Right renal cortex interstitium (tissue), 3 donors: ENCODE measurements around the gene GTF3A. TPM values are rescaled to one million over a fixed set of nuclear protein-coding genes. Genes with fewer than 3 reads are reported as not detected.

Experiments
- DNase-seq, 3 donors: peaks; one replicate each; pipeline ENCODE4 v3.0.0-alpha.2; 2013; ENCODE audit warnings: low read depth in 3 of 3, low spot score in 2 of 3
- polyA plus RNA-seq, 3 donors: library from polyadenylated mRNA; unstranded; fragments of 120-200 nt; gene quantifications; one replicate each; pipeline ENCODE4 v1.2.1, GENCODE V29; 2013; ENCODE audit not compliant: insufficient read length in 3 of 3

The GTF3A gene
- polyA plus RNA-seq, 3 donors: 89.1 to 98.2 (median 92.8) TPM

DNA sequence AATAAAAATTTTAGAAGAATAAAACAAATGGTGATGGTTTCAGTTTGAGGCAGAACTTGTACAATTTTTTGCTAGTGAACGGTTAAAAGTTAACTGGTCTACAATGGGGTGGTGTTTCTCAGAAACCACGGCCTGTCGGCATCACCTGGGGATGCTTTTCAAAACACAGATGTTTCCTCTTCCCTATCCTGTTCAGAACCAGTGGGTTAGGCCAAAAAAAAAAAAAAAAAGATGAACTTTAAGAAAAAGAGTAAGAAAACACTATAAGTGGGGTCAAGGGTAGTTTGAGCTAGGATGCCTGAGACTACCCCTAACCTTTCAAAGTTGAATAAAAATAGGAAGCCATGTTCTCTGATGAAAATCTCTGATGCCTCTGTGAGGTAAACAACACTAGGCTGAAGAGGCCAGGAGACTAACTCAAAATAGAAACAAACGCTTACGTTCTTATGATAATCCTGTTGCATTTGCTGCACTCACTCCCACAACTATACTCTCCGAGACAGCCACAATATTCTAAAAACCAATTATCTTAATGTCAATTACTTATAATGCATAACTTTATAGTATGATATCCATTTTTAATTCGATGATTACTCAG lies 22.7 kb downstream of the GTF3A start:
- no peak for DNase-seq

DNA sequence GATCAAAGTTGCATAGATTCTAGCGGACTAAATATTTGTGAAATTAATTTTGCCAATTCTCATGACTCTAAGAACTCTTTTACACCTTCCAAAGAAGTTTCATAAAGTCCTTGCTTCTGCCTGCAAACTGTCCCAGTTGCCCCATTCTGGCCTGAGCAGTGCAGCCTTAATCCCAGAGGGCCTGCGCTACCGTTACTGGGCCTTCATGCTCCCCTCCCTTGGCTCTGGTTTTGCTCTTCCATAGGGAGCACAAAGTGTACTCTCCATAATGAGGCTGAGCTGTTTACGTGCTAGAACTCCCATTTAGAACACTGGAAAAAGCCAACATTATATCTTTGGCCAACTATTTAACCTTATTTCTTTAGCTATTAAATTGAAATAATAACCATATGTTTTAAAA lies 23.9 kb downstream of the GTF3A start:
- no peak for DNase-seq

GRCh38 chr13:27449081-27449603 lies 24.7 kb downstream of the GTF3A start:
- DNase-seq: no peak

- DNase-seq: peak; percentile 92 to 96 (median 95)
Observed at GRCh38 chr13:27449936-27450828, 25.8 kb downstream of the GTF3A start, which contains the start of gene MTIF3. MTIF3 (minus strand) TSS chr13:27450564; CDS start chr13:27440448, 10,116 bp downstream.

DNA sequence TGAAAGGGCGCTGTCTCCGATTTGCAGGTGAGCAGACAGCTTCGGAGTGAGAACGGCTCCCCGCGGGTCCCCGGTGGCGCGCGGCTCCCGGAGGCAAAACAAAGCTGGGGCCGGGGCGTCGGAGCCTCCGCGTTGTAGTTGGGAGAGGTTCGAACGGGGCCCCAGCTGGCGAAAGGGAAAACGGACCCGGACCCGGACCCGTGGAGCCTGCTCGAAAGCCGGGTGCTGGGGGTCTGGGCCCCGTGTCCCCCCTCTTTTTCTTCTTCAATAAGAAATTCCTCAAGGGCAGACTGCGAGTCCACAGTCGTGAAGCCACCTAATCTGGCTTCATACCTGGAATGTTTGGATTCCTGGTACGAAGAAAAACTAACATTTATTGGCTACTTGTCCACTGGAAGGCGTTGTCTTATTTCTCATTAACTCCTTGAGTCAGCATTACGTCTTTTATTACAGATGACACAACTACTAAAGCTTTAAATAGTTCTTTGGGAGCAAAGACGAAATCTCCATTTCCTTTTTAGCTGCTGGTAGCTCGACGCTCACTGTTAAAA lies 26.6 kb downstream of the GTF3A start:
- DNase-seq: peak in 2 of 3 donors; percentile 44 to 47

- DNase-seq: no peak
Observed at GRCh38 chr13:27455331-27455855, 31.0 kb downstream of the GTF3A start.

DNA sequence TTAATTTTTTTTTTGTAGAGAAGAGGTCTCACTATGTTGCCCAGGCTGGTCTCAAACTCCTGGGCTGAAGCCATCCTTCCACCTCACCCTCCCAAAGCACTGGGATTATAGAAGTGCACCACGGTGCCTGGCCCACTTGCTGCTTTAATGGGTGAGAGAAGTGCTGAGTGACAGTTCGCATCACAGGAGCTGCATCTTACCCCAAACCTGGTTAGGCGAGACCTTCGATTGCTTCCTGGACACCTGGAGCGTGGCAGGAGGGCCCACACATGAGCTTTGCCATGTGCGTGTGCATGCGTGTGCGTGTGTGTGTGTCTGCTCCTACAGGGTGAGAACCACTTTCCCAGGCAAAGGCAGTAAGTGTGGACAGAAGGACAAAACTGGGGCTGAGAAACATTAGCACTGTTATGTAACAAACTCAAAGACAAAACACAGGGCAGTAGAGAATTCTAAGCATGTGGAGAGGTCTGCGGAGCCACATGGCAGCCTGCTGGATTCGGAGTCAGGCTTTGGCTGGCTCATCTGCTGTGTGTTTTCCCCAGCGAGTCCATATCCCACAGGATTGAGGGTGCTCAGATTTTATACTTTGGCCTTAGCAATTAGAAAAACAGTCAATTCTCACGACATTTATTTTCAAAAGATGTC lies 37.6 kb downstream of the GTF3A start:
- no peak for DNase-seq

DNA sequence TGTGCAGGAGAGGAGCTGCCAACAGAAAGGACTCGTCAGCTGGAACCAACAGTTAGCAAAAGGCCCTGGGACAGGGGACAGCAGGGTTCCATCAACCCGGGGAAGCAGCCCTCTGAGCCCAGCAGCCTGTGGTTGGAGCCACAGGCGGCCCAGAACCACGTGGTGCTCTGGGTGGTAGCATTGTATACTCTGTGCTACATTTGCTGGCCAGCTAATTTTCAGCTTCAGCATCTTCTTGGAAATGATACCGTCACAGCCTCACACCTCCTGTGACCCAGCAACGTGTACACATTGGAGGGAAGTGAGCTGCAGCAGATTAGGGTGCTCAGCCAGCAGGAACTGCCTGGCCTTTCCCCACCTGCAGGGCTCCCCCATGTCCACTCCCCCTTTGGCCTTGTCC lies 39.1 kb downstream of the GTF3A start:
- no peak for DNase-seq

GRCh38 chr13:27465611-27466010 lies 41.2 kb downstream of the GTF3A start:
- no peak for DNase-seq

- DNase-seq: no peak
Observed at GRCh38 chr13:27466513-27466912, 42.1 kb downstream of the GTF3A start.

DNA sequence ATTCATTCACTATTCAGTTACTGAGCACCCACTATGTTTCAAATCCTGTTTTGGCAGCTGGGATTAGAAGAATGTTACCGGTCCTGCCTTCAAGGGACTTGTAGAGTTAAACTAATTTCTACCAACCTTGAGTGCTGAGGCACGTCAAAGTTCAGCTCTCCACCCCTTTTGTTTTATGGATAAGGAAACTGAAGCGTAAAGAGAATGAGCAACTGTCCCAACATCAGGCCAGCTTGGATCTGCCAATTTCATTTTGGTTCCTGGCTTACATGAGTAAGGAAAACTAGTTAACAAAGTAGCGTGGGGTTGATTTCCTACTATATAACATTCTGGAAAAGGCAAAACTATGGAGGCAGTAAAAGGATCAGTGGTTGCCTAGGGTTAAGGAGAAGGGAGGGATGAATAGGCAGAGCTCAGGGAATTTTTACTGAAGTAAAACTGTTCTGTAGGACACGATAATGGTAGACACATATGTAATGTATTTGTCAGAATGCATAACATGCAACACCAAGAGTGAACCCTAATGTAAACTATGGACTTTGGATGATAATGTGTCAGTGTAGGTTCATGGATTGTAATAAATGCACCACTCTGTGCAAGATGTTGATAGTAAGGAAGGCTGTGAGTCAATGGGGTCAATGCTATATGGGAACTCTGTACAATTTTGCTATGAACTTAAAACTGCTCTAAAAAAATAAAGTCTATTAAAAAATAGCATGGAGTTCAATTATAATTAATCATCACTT lies 45.8 kb downstream of the GTF3A start:
- DNase-seq: no peak

- no peak for DNase-seq
Observed at GRCh38 chr13:27472441-27472840, 48.0 kb downstream of the GTF3A start.

DNA sequence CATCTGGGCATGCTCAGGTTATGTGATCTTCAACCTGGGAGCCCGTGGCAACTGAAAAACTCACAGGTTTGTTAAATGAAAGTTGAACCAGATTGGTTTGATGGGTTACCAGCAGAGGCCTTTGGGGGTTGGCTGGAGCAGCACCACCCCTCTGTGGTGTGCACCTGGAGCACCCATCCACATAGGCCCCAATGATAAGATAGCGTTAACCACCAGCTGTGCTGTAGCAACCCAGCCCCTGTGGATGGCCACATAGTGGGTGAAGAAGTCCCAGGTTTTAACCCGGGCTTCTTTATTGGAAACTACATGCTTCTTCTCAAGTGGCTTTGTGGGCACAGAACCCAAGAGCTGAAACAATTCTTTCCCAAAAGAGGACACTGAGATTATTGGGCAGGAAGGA lies 48.5 kb downstream of the GTF3A start:
- DNase-seq: no peak

GRCh38 chr13:27474751-27475268 lies 50.4 kb downstream of the GTF3A start:
- no peak for DNase-seq

DNA sequence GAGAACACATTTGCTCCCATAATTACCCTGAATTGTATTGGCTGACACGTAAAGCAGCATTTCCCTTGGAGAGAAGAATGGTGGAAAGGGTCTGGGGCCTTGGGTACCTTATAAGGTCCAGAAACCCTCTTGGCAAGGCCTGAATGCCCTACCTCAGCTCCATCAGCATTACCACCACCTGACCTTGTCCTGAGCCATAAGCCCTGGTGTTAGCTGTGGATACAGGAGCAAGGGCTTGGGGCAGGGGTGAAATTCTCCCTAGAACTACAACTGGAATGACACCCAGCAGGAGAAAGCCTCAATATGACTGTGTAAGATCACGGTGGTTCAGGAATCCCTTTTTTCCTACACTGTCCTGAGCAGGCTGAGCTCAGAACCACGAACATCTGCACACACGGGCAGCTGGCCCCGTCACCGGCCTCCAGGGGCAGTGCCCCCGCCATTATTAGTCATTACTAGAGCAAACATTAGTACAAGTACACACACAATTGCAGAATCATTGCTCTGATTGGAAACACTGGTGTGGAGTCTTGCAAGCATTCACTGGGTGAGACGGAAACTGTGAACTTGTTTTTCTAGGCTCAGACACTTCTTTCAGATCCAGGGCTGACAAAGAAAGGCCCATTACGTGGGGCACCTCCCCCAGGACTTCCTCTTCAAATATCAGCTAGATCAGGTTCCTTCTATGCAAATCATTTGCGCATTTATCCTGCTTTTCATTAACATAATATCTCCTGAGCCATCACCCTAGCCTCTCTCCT lies 52.7 kb downstream of the GTF3A start:
- DNase-seq: no peak

DNA sequence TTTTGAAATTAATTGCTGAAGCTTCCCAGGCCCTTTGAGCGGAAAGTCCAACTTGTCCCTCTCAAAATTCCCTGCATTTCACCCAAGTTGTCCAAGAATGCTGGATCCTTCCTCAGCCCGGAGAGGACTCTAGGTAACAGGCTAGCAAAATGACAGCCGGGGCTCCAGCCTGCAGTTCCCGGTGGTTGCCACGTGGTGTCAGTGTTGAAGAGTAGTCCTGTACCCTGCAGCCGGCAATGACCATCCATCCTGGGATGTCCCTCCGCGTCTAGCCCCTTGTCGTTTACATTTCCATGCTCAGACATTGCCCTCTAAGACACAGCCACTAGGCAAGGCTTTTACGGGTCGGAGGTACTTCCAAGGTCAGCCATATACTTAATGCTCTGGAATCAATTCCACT lies 57.3 kb downstream of the GTF3A start:
- no peak for DNase-seq

GRCh38 chr13:27482983-27483382 lies 58.6 kb downstream of the GTF3A start:
- no peak for DNase-seq

DNA sequence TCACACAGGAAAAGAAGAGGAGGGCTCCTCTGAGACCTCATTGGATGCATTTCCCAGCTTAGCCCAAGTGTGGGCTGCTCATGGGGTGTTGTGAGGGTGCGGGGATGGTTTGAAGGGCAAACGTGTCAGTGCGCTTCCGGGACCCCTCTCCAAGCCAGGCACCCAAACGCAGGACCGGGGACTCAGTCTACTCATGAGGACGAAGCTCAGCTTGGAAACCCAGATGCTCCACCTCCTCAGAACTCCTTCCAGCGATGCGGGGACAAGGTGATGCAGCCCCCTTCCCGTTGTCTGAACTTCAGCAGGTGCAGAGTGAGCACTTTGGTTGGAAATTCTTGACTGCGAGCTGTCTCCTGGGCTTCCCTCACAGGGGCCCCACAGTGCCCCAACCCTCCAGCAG lies 59.0 kb downstream of the GTF3A start:
- no peak for DNase-seq
